Measurements from ENCODE around the gene RASA3.
A peak's percentile ranks its signal among the peaks of the same experiment; 100 is the strongest.

The RASA3 gene

DNA sequence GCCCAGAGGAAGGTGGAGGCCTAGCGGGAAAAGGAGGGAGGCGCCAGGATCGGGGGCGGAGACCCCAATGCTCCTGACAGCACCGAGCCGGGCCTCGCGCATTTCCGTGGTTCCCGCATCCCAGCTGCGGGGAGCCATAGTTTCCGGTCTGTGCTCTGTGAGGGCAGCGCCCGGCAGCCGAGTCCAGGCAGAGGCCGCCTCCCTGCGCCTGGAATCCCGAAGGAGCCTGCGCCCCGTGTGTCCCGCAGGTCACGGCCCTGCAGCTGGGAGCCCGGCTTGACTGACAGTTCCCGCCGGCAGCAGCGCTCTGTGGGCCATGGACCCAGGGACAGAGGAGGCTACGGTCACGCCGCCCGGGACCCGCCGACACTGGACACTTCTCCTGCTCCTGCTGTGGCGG, 84.0 kb downstream of the RASA3 start:
- Histone ChIP-seq H3K27ac (no peak overlapping the region), H3K4me3 (no peak overlapping the region)
- TF ChIP-seq, protein P1, sequence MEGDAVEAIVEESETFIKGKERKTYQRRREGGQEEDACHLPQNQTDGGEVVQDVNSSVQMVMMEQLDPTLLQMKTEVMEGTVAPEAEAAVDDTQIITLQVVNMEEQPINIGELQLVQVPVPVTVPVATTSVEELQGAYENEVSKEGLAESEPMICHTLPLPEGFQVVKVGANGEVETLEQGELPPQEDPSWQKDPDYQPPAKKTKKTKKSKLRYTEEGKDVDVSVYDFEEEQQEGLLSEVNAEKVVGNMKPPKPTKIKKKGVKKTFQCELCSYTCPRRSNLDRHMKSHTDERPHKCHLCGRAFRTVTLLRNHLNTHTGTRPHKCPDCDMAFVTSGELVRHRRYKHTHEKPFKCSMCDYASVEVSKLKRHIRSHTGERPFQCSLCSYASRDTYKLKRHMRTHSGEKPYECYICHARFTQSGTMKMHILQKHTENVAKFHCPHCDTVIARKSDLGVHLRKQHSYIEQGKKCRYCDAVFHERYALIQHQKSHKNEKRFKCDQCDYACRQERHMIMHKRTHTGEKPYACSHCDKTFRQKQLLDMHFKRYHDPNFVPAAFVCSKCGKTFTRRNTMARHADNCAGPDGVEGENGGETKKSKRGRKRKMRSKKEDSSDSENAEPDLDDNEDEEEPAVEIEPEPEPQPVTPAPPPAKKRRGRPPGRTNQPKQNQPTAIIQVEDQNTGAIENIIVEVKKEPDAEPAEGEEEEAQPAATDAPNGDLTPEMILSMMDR (IDR thresholded peaks at IDR 0.05) = no peak
- no peak for DNase-seq (ENCODE audit: low spot score)

DNA sequence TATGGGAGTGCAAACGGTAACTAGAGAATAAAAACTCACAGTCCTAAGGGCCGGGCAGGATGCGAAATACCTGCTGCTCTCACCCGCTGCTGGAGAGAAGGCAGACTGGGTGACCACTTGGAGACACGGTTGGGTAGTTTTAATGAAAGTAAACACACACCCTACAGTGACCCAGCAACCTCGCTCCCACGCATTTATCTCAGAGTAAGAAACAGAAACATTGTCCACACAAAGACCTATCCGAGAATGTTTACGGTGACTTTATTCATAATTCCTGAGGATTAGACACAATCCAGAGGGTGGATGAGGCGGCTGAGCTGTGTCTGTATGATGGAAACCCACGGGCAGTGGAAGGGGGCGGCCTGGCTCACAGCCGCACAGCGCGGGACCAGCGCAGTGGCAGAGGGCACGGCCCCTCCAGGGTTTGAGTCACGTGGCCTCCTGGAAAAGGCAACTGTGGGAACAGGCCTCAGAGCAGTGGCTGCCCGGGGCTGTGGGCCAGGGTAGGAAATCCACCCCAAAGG, 85.0 kb downstream of the RASA3 start:
- no peak for DNase-seq (ENCODE audit: low spot score)
- H3K27ac ChIP-seq = no peak overlapping the region
- no peak overlapping the region for H3K4me3 ChIP-seq
- TF ChIP-seq, protein P1 (IDR thresholded peaks at IDR 0.05) = no peak

- TF ChIP-seq, protein P1 (IDR thresholded peaks at IDR 0.05) = no peak
- H3K4me3 ChIP-seq = no peak overlapping the region
- no peak for DNase-seq (ENCODE audit: low spot score)
- H3K27ac ChIP-seq = no peak overlapping the region
Measured at GRCh38 chr13:114046431-114046975, 85.9 kb downstream of the RASA3 start.

DNA sequence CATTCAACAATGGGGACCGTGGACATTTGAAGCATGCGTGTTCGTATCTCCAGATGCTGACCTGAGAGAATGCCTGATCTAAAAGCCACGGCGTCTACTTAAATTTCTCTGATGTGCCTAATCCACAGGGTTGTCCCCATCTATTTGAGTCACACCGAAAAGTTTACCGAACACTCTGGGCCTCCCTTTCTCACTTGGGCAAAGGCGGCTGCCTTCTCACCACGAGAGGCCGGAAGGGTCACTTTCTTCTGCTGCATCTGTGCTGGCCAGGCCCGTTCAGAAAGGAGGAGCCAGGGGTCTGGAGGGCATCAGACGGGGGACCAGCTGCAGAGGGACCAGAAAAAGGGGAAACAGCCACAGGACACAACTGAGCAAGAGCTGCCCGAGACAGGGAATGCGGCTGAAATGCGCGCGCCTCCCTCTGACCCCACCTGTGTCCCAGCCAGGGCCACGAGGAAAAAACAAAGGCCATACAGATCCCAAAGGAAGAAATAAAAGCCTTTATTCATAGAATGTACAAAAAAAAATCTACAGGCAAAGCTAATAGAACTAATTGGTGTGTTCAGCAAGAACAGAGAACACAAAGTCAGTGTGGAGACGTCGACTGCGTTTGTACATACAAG, 87.2 kb downstream of the RASA3 start:
- H3K27ac ChIP-seq = peak overlapping the region in 1 of 2 donors; percentile 28
- TF ChIP-seq, protein P1 (IDR thresholded peaks at IDR 0.05) = no peak
- H3K4me3 ChIP-seq = no peak overlapping the region
- no peak for DNase-seq (ENCODE audit: low spot score)

GRCh38 chr13:114044486-114044885, 87.9 kb downstream of the RASA3 start:
- no peak overlapping the region for H3K4me3 ChIP-seq
- DNase-seq (ENCODE audit: low spot score) = no peak
- TF ChIP-seq, protein P1 (IDR thresholded peaks at IDR 0.05) = no peak
- H3K27ac ChIP-seq = peak overlapping the region in 1 of 2 donors; percentile 28

DNA sequence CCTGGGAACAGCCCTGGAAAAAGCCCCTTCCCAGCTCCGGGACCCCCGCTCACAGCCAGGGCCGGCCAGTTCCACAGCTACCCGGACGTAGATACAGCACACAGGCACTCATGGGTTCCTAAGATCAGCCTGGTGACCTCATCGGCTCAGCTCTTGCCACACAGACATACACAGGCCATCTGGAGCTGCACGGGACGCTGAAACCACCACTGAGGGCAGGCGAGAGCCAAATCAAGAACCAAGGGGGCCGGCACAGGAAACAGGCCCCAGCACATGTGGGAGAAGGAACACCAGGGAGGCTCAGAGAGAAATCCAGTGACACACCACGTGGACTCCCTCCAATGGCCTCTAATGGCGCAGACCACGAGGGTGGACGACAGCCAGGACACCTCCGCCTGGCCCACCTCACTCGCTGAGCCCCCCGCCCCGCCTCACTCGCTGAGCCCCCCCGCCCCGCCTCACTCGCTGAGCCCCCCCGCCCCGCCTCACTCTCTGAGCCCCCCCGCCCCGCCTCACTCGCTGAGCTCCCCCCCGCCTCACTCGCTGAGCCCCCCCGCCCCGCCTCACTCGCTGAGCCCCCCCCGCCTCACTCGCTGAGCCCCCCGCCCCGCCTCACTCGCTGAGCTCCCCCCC, 88.9 kb downstream of the RASA3 start:
- Histone ChIP-seq H3K27ac (peak overlapping the region in 1 of 2 donors; percentile 49), H3K4me3 (no peak overlapping the region)
- no peak for DNase-seq (ENCODE audit: low spot score)
- TF ChIP-seq, protein P1 (IDR thresholded peaks at IDR 0.05) = no peak
